Measurements from ENCODE around the gene HIVEP1.

The HIVEP1 gene

DNA sequence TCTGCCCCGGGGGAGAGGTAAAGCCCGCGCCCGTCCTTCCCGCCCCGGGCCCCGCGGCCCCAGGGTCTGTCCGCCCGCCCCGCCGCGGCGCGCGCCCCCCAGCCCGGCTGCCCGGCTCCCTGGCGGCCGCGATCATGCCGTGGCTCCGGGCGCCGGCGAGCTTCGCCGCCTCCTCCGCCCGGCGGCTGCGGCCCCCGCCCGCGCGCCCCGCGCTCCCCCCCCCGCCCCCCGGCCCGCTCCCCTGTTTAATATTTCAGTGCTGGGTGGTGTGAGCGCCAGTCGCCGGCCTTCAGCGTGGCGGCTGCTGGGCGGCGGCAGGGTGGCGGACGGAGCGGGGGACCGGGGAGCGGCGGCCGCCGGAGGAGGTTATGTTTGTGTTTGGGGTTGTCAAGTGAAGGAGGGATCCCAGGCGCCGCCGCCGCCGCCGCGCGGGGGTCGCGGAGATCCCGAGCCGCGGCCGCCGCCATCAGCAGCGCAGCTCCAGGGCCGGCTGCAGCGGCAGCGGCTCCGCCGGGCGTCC lies at the start of gene HIVEP1:
HIVEP1 (plus strand) TSS at position 275 of the 520 bp plus-strand sequence. CDS start 3,317 bp downstream, outside the sequence.
- no peak for DNase-seq

DNA sequence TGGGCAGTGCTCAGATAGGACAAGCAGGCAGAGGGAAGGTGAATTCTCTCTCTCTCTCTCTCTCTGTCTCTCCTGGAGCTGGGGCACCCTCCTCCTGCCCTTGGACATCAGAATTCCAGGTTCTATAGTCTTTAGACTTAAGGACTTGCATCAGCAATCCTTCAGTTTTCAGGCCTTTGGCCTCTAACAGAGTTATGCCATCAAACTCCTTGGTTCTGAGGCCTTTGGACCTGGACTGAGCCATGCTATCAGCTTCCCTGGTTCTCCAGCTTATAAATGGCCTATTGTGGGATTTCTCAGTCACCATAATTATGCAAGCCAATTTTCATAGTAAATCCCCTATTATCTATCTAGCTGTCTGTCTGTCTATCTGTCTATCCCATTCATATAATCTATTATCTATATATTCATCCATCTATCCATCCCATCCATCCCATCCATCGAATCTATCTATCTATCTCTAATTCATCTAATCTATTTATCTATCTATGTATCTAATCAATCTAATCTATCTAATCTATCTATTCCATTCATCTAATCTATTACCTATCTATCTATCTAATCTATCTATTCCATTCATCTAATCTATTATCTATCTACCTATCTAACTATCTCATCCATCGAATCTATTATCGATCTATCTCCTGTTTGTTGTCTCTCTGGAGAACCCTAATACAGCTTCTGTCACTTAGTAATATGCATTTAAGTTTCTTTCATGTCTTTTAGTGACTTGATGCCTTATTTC lies 48.2 kb upstream of the HIVEP1 start:
- DNase-seq: no peak

DNA sequence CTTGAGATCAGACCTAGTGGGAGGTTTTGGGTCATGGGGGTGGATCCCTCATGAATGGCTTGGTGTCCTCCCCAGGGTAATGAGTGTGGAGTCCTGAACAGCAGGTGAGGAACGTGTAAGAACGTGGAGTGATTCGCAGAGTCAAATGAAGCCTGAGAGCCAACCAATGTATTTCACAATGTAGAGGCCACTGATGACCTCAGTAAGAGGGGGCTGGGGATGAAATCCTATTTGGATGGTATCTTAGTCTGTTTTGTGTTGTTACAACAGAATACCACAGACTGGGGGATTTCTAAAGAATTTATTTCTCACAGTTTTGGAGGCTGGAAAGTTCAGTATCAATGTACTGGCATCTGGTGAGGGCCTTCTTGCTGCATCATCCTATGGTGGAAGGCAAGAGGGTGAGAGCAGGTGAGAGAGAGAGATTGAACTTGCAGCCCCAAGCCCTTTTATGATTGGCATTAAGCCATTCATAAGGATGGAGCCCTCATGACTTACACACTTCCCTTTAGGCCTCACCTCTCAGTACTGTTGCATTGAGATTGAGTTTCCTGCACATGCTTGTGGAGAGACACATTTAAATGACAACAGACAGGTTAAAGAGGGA lies 47.3 kb upstream of the HIVEP1 start:
- DNase-seq: no peak

DNA sequence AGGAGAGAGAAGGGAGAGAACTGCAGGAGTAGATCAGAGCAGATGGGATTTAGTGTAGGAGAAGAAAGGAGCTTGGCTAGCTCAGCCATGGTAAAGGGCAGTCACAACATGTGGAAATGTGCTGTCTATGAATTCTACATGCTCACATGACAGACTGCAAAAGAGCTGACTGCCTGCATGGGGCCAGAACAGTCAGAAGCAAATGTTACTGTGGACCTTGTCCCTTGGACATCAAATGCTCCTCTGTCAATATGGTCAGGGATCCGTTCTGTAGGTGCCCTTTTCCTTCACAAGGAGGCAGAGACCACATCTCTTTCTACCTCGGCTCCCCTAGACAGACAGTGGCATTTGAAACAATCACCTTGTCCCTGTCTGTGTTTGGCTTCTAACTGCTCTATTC lies 46.6 kb upstream of the HIVEP1 start:
- no peak for DNase-seq

DNA sequence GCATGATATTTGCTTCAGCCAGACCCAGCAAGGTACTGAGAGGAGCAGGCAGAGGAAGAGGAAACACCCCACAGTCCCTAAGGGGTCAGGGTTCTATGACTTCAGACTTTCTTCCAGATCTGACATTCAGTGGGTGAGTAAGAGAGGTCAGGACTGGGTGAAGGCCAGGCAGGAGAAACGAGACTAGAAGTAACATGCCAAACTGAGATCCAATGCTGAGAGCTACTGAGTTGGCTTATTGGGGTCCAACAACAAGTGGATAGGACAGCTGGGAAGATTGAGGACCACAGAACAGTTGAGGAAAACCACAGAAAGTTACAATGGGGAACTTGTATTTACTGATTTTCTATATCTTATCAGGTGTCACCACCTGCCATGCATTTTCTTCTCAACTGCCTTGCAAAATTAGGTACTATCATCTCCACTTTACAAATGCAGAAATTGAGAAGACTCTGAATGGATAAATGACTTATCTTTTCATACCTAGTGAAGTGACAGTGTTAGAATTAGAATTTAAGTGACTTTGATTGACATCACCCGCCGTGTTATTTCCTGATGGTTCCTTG lies 43.8 kb upstream of the HIVEP1 start:
- DNase-seq: no peak

DNA sequence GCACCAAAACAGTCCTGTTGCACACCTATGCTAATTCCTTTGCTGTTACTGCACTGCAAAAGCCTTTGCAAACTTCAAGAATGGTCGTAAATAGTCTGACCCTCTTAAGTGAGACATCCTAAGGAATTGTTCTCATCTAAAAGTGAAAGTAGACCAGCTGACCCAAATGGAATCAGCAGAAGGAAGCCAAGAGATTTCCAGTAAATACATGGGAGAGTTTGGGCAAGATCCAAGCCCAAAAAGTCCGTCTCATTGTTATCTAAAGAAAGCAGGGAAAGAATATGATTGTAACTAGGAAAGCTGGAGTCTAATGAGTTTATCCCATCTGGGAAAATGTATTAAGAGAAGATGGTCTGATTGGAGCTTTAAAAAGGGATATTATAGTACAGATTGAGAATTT lies 43.0 kb upstream of the HIVEP1 start:
- no peak for DNase-seq

DNA sequence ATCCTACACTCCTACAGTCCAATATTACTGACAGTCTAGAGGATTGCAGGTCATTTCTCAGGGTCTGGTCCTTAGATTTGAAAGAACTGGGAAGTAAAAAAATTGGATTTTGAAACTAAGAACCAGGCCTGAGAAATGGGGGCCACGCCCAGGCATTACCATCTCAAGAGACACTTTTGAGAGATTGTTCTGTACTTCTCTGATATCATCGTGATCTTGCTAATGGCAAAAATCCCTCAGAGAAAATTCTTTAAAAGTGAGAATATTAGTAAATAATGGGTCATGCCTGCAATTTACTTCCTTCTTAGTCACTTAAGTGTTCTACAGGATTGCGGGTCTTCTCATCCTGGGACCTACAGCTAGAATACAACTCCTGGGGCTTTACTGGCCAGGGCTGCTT lies 42.0 kb upstream of the HIVEP1 start:
- DNase-seq: no peak

DNA sequence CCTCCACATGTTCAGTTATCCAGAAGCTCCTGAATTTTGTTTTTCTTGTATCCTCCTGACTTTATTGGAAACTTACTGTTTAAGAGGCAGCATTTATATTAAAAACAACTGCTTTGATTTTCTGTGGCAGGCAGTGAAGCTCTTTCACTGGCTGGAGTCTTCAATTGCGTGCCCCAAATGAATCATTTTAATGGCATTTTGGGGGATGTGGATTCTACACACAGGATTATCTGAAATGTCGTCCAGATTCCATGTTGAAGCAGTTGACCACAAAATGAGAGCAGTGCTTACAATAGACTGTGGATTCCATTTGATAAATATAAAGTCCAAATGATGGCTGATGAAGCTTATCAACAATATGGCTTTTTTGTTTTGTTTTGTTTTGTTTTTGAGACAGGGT lies 41.0 kb upstream of the HIVEP1 start:
- DNase-seq: no peak

DNA sequence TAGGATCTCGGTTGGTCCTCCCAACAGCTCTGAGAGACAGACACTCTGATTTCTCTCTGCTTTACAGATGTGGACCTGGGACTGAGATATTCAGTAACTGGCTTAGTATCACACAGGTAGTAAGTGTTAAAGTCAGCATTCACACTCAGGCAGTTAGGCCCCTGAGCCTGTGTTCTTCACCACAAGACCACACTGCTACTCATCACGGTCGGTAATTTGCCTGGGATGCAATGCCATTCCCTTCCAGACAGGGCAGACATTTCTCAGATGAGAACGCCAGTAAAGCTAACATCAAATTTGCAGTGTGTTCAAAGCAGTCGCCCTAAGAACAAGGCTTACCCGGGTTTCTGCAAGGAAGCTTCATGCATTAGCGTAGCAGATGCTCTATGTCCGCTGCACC lies 39.8 kb upstream of the HIVEP1 start:
- DNase-seq: no peak

DNA sequence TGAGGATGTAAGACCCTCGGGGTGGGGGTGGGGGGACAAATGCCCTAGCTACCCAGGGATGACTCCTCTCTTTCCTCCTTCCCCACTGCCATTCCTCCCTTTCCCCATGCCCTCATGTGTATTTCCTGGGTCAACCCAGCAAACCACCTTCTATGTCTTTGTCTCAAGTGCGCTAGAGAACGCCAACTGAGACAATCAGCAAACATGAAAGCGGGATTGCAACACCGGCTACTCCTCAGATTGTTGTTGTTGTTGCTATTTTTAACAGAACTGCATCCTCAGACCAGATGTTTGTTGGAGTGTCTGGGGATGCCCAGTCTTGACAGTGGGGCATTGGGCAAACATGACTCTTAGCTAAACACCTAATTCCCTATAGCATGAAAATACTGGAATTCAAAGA lies 39.3 kb upstream of the HIVEP1 start:
- DNase-seq: no peak

DNA sequence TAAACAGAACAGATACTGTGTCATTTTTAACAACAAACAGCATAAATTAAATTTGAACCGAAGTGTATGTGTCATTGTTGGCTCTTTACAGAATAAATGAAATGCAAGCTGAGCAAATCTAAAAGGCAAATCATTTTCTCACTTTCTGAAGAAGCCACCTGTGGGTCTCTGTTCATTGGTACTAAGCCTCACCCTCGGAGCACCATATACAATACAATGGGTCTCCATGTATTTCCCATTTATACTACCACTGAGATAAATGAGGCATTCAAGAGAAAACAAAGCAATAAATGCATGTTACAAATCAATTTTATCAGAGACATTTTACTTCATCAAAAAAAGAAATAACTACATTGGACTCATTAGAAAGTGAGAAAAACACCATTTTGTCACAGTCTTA lies 38.9 kb upstream of the HIVEP1 start:
- no peak for DNase-seq

DNA sequence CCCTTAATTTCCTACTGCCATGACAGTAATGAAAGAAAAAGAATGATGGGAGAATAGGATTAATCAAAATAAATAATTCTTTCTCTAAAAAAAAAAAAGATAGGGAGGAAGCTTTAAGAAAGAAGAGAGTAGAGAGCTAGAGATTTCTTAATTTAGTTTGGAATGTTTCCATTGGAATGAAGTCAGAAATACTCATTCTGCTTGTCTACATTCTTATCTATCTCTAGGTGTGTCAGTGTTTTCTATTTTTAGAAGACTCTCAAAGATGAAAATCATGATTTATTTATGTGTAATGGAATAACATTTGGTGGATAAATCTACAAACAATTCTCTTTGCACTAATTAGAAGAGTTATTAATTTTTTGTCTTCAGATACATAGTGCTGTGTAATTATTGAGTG lies 38.0 kb upstream of the HIVEP1 start:
- DNase-seq: no peak

DNA sequence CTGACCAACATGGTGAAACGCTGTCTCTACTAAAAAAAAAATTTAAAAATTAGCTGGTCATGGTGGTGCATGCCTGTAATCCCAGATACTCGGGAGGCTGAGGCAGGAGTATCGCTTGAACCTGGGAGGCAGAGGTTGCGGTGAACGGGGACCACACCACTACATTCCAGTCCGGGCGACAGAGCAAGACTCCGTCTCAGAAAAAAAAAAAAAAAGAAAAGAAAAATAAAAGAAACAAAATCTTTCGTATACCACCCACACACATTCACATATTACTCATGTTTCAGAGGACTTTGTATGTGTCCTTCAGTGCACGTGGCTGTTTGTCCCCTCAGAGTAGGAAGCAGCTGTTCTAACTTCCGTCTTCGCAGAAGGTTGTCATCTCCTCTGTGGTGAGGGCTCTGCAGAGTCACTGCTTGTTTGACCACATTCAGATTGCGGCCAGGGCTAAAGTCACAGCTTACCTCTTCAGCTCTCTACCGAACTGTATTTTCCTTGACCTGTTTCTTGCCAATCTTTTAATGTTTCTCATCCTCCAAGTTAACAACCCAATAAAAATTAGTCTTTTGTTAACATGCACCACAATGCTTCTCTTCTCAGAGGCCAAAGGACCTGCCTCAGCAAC lies 36.6 kb upstream of the HIVEP1 start:
- no peak for DNase-seq

DNA sequence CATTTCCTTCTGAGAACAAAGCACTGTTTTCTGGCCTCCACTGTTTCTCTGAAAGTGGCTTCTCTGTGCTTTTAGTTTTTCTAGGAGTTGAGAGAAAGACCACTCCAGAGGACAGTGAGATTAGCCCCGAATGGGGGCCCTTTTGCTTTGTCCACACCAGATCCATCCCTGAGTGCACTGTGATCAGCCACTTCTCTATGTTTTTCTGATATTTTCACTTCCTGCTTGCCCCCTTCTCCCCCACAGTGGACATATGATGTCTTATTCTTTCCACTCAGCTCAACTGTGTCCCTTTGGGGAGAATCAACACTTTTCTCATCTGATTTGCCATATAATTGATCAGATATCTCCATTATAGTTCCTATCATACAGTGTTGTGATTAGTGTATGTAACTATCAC lies 35.6 kb upstream of the HIVEP1 start:
- DNase-seq: no peak

DNA sequence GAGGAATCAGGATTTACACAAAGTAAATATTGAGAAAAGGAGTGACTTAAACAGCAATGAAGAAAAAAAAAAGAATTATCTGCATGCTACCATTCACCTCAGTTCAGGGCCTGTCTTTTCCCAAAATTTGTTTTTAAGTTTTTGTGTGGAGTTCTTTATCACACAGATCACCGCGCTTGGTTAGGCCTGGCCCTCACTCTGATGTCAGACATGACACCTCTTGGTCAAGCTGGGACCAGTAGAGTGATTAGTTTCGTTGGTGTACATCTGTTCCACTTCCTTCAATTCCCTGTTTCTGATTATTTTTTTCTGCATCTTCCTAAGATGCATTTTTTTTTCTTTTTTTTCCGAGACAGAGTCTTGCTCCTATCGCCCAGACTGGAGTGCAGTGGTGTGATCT lies 34.9 kb upstream of the HIVEP1 start:
- no peak for DNase-seq

DNA sequence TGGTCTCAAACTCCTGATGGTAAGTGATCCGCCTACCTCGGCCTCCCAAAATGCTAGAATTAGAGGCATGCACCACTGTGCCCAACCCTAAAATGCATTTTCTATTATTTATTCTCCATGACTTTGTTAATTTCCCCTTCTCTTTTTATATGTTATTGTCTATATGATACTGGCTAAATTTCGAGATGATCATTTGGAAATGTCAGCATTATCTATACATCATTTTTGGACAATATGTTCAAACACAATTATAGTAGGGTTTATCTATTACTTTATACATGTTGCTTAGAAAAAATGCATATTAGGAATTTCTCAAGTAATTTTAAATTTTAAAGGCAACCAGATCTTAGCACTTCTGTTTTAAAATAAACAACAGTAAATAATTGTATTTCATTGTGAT lies 34.4 kb upstream of the HIVEP1 start:
- no peak for DNase-seq

DNA sequence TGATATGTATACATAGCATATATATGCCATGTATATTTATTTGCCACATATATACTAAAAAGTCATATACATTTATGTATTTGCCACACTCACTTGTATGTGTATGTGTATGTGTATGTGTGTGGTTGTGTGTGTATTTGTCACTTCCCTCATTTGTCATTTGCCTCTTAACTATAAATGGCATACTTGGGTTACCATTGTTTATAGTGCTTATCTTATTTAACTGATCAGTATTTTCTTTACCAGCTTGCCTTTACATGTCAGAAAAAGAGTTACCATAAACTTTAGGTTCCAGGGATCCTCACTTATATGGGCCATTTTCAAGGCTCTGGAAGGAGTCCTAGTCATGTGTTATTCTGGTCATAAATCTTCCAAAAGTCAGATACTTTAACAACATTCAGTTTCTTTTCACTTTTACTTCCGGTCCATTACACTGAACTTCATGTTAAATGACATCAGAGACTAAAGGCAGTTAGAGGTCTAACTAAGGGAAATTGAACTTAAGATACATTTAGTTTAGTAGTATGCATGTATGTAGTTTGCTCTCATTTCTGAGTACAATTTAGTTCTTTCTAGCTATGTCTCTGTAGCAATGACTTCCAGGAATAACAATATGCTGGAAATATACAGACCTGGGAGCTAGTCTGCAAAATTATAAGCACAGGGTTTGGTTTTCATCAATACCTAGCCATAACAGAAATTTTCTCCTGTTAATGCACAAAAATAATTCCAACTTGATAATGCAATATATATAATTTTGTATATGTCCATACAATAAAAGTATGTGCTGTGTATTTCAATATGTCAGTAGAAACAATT lies 33.7 kb upstream of the HIVEP1 start:
- no peak for DNase-seq

DNA sequence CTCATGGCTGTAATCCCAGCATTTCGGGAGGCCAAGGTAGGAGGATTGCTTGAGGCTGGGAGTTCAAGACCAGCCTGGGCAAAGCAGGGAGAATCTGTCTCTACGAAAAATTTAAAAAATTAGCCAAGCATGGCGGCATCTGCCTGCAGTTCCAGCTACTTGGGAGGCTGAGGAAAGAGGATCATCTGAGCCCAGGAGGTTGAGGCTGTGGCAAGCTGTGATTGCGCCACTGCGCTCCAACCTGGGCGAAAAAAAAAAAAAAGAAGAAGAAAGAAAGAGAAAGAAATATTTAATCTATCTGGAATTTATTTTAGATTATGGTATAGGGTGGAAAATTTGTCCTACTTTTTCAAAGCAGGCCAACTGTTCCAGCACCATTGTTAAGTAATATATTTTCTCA lies 32.2 kb upstream of the HIVEP1 start:
- DNase-seq: no peak

DNA sequence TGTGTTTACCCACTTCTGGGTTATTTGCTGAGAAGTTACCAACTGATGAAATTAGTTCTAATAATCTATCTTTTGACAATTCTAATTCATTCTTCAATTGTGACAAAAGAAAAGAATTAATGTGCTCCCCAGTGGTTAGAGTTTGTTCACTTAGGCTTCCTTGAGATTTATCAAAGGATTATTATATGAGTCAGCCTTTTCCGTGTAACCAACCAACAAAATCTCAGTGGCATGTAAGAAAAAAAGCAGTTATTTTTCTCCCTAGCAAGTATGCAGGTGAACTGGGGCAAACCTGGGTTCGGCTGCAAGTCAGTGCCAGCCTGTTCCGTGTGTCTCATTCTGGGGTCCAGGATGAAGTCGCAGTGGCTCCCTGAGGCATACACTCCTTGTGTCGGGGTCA lies 28.8 kb upstream of the HIVEP1 start:
- DNase-seq: no peak

DNA sequence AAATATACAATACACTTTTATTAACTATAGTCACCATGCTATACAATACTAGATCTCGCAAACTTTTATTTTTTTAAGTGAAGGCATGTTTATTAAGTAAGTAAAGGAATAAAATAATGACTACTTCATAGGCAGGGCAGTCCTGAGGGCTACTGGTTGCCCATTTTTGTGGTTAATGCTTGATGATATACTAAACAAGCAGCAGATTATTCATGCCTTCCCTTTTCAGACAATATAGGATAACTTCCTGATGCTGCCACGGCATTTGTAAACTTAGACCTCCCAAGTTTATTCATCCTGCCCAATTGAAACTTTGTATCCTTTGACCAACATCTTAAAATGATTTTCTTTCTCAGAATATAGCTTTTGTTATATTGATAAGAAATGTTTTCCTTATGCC lies 24.7 kb upstream of the HIVEP1 start:
- no peak for DNase-seq

DNA sequence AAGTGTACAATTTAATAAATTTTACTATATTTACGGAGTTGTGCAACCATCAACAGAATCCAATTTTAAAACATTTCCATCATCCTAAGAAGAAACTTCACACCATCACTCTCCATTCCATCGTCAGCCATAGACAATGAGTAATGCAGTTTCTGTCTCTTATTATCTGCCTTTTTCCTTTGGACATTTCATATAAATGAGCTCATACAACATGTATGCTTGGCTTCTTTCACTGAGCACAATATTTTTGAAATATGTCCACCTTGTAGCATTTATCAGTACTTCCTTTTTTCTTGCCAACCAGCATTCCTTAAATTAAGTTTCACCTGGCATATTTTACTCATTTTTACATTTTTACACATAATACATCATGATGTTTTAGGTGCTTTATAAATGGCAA lies 22.7 kb upstream of the HIVEP1 start:
- DNase-seq: no peak

DNA sequence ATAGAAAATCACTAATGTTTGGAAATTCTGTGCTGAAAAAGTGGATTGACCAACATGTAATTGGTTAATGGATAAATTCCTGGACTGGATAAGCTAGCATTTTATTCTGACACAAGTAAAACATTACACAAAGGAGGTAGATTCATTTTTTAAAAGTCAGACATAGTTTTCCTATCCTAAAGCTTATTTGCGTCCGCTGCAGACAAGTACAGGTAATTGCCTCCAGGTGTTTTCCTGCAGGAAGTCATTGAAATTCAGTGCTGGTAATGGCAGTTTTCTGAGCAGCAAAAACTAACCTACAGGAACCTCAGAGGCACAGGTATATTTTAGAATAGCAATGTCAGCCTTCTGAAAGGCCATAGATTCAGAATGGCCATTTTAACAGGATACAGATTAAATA lies 20.0 kb upstream of the HIVEP1 start:
- no peak for DNase-seq

DNA sequence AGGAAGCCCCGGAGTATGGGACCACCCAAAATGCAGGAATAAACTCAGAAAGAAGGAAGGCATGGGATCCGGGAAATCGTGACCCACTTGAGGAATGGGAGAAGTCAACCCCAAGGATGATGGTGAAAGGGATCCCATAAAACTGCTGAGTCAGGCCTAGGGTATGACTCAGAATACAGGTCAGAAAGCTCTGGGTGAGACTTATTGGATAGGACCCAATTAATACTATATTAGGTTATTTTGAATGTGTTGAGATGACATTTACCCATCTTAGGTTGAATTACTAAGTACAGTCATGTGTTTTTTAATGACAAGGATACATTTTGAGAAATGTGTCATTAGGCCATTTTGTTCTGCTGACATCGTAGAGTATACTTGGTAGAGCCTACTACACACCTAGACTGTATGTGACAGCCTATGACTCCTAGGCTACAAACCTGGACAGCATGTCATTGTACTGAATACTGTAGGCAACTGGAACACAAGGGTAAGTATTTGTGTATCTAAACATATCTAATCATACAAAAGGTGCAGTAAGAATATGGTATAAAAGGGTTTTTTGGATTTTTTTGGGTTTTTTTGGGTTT lies 17.1 kb upstream of the HIVEP1 start:
- no peak for DNase-seq

Data from NK-92 treated with Interleukin-12 subunit alpha and Interleukin-12 subunit beta, amount 100 ng/mL, for 24 hours (cell line).